Measurements from ENCODE around the gene SMIM23.

DNA sequence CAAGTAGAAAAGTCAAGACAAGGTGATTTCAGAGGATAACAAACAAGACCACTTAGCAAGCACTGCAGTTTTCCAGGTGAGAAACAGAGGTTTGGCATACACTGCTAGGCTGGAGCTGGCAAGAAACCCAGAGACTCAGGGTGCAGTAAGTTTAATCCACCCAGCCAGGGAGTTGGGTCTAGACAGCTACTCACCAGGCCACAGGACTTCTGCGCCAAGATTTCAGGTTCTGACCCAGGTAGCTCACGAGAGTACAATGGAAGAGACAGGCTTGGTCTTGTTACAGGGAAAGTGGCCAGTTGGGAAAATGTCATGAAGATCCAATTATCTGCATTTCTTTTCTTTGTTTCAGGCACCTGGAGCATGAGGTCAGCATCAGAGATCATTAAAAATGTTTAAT is 9.8 kb downstream of the SMIM23 start:
- TF ChIP-seq FOXM1 (IDR thresholded peaks at IDR 0.05; ENCODE audit: borderline replicate concordance) (no peak), TARDBP (IDR thresholded peaks at IDR 0.05) (no peak), FOXA1 (IDR thresholded peaks at IDR 0.05) (no peak), FOXK2 (IDR thresholded peaks at IDR 0.05) (no peak), BHLHE40 (IDR thresholded peaks at IDR 0.05; ENCODE audit: borderline replicate concordance) (no peak)

Measured in HEK293T (cell line).